GM18951 (cell line): Measurements from ENCODE around the gene KCP.

Experiments
- POLR2A ChIP-seq: IDR thresholded peaks from 4 replicates; pipeline ENCODE4 v1.6.1; 2011; ENCODE audit warnings: mild to moderate bottlenecking; ENCODE audit not compliant: insufficient read length, insufficient read depth; ENCODE audit errors: extremely low read depth
- in situ Hi-C: fragments of 300-500 bp; cut with MboI; formaldehyde crosslinking; loops from one replicate; pipeline ENCODE4 v1.12.0; 2022; ENCODE audit warnings: low sequenced_read_pairs, mixed read lengths, inconsistent platforms; ENCODE audit not compliant: unreplicated experiment

The KCP gene

GRCh38 chr7:128848289-128849155 lies 62.0 kb downstream of the KCP start:
- in situ Hi-C loops: no loop called here
- no peak for TF ChIP-seq POLR2A

DNA sequence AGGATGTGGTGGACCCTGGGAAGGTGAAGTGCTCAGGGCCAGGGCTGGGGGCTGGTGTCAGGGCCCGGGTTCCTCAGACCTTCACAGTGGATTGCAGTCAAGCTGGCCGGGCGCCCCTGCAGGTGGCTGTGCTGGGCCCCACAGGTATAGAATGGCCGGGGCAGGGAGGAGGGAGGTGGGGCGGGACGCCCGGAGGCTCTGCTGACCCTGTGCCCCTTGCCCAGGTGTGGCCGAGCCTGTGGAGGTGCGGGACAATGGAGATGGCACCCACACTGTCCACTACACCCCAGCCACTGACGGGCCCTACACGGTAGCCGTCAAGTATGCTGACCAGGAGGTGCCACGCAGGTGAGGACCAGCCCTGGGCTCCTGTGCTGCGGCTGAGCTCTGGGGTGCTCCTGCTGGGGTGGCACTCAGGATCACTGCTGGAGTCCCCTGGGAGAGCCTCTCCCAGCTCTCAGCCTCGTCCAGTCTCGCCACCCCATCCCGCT lies 62.7 kb downstream of the KCP start:
- in situ Hi-C loops: no loop called here
- TF ChIP-seq POLR2A: no peak

DNA sequence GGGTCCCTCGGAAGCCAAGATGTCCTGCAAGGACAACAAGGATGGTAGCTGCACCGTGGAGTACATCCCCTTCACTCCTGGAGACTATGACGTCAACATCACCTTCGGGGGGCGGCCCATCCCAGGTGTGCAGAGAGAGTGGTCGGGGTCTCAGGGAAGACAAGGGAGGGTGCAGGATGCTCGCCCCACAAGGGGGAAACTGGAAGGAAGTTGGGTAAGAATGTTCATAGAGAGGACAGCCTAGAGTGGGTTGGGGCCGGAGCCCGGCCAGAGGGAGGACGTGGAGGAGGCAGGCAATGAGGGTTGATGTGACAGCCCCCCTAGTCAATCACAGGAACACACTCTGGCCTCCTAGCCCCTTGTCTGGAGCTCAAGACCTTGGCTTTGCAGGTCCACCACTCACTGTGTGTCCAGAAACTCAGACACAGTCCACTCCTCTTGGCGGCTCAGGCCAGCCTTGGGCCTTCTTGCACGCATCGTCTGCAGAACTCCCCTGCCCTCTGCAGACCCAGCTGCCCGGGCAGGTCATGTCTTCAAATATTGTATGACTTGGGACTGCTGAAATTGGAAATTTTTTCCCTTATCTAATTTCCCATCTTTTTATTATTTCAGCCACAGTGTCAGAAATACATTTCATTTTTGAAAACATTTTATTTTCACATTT lies 63.6 kb downstream of the KCP start:
- TF ChIP-seq POLR2A: no peak
- in situ Hi-C loops: no loop called here

- in situ Hi-C loops: no loop called here
- no peak for TF ChIP-seq POLR2A
Observed at GRCh38 chr7:128845987-128846386, 64.5 kb downstream of the KCP start.

- TF ChIP-seq POLR2A: no peak
- in situ Hi-C loops: no loop called here
Observed at GRCh38 chr7:128845475-128845874, 65.0 kb downstream of the KCP start.

DNA sequence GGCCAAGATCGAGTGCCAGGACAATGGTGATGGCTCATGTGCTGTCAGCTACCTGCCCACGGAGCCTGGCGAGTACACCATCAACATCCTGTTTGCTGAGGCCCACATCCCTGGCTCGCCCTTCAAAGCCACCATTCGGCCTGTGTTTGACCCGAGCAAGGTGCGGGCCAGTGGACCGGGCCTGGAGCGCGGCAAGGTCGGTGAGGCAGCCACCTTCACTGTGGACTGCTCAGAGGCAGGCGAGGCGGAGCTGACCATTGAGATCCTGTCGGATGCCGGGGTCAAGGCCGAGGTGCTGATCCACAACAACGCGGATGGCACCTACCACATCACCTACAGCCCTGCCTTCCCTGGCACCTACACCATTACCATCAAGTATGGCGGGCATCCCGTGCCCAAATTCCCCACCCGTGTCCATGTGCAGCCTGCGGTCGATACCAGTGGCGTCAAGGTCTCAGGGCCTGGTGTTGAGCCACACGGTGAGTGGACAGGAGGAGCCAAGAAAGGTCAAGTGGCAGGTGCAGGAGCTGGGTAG lies 65.7 kb downstream of the KCP start:
- in situ Hi-C loops: no loop called here

DNA sequence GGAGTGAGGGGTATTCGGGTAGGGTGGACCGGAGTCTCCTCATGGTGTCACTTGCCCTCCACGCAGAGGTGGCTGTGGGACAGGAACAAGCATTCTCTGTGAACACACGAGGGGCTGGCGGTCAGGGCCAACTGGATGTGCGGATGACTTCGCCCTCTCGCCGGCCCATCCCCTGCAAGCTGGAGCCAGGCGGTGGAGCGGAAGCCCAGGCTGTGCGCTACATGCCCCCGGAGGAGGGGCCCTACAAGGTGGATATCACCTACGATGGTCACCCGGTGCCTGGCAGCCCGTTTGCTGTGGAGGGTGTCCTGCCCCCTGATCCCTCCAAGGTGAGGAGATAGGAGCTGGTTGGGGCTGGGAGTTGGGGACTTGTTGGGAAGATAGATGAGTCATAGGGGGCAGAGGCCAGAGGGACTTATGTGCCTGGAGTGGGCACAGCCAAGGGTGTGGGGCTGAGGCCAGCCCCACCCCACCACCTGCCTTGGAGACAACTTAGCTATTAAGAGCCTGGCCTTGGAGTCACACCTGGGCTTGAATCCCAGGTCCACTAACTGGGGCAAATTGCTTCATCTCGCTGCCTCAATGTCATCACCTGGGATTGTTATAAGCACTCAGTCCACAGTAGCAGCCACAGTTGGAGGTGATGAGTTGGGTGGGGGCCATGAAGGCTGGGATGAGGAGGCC lies 66.4 kb downstream of the KCP start:
- in situ Hi-C loops: no loop called here
- no peak for TF ChIP-seq POLR2A

More for the DNA sequence above, 65.7 kb downstream of the KCP start:
- no peak for TF ChIP-seq POLR2A

DNA sequence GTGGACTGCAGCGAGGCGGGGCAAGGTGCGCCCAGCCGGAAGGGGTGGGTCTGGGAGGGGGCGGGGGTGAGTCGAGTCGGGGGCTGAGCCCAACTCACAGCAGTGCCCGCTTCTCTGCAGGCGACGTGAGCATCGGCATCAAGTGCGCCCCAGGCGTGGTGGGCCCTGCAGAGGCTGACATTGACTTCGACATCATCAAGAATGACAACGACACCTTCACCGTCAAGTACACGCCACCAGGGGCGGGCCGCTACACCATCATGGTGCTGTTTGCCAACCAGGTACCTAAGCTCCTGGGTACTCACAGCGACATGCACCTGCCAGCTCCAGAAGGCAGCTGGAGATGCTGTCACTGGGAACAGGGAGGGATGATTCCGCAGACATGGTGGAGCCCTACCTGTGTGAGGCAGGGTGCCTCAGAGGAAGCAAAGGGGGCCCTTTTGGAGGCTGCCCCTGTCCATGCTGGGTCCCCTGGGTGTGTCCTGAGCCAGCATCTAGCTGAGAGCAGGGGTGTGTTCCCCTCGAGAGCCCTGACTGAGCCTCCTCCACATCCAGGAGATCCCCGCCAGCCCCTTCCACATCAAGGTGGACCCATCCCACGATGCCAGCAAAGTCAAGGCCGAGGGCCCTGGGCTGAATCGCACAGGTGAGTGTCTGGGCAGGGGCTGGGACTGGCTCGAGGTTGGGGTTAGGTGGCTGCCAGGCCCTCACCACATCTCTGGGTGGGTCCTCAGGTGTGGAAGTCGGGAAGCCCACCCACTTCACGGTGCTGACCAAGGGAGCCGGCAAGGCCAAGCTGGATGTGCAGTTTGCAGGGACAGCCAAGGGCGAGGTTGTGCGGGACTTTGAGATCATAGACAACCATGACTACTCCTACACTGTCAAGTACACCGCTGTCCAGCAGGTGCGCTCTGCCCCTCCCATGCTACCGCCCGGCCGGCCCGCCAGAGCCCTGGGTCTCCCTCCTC lies 67.6 kb downstream of the KCP start:
- in situ Hi-C loops: no loop called here
- no peak for TF ChIP-seq POLR2A

- in situ Hi-C loops: no loop called here
- no peak for TF ChIP-seq POLR2A
Observed at GRCh38 chr7:128841921-128842673, 68.4 kb downstream of the KCP start.

- in situ Hi-C loops: no loop called here
- TF ChIP-seq POLR2A: no peak
Observed at GRCh38 chr7:128841171-128841690, 69.3 kb downstream of the KCP start.

- TF ChIP-seq POLR2A: no peak
- in situ Hi-C loops: no loop called here
Observed at GRCh38 chr7:128840326-128841170, 70.0 kb downstream of the KCP start.

GRCh38 chr7:128839751-128840177 lies 70.7 kb downstream of the KCP start:
- TF ChIP-seq POLR2A: no peak
- in situ Hi-C loops: no loop called here
